ENCODE data around the gene MTR. TPM values are rescaled to one million over a fixed set of nuclear protein-coding genes. Genes with fewer than 3 reads are reported as not detected.

MTR gene
- total RNA-seq, 6 experiments from 2014 or later: 34.0 to 39.2 (median 36.0) TPM

DNA sequence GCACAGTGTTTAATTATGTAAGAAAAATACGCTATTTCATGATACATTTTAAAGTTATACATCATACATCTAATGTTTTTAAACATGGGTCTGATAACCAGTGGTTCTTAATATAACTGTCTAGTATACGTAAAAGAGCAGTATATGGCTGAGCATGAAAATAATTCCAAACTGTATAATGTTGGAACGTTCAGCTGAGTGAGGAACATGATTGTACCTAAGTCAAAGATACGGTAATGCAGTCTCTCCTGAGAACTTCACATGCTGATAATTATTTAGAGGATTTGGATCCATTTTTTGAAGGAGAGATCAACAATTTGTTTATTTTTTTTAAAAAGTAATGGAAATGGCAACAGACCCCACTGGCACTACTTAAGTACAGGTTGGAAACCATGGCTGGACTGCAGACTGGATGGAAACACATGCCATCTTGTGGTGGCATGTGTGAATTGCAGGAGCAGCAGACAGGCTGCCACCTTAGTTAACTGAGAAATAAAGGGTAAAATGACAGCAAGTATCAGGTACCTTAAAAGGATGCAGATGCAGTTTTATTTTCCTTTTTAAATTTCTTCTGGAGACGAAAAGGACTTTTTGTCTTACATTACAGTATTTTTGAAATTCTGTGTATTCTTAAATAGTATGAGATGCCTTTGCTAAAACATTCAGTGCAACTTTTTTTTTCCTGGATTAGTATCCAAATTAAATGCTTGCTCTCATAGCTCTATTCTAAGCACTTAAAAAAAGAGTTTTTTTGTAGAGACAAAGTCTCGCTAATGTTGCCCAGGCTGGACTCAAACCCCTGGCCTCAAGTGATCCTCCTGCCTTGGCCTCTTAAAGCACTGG lies 73.8 kb downstream of the MTR start:
- peak; percentile 52 for DNase-seq
- Mint-ChIP-seq H3K36me3 (ENCODE audit: low read depth) (peaks cover 8% of the 10 kb centered on the region; the same call in 1 of the 2 replicates), H3K9me3 (no peaks in the 10 kb centered on the region), H3K27ac (no peak overlapping the region), H3K4me3 (no peak overlapping the region), H3K27me3 (ENCODE audit: insufficient read depth) (no peaks in the 10 kb centered on the region; the same call in 1 of the 2 replicates), H3K4me1 (ENCODE audit: low read depth) (no peaks in the 10 kb centered on the region)
- TF ChIP-seq, protein P1, sequence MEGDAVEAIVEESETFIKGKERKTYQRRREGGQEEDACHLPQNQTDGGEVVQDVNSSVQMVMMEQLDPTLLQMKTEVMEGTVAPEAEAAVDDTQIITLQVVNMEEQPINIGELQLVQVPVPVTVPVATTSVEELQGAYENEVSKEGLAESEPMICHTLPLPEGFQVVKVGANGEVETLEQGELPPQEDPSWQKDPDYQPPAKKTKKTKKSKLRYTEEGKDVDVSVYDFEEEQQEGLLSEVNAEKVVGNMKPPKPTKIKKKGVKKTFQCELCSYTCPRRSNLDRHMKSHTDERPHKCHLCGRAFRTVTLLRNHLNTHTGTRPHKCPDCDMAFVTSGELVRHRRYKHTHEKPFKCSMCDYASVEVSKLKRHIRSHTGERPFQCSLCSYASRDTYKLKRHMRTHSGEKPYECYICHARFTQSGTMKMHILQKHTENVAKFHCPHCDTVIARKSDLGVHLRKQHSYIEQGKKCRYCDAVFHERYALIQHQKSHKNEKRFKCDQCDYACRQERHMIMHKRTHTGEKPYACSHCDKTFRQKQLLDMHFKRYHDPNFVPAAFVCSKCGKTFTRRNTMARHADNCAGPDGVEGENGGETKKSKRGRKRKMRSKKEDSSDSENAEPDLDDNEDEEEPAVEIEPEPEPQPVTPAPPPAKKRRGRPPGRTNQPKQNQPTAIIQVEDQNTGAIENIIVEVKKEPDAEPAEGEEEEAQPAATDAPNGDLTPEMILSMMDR (IDR thresholded peaks at IDR 0.05): peak; percentile 99

- Mint-ChIP-seq H3K4me3 (no peak overlapping the region), H3K27me3 (ENCODE audit: insufficient read depth) (no peaks in the 10 kb centered on the region; the same call in 1 of the 2 replicates), H3K27ac (no peak overlapping the region), H3K9me3 (no peaks in the 10 kb centered on the region), H3K36me3 (ENCODE audit: low read depth) (peaks cover 10% of the 10 kb centered on the region; the same call in 1 of the 2 replicates), H3K4me1 (ENCODE audit: low read depth) (no peaks in the 10 kb centered on the region)
- TF ChIP-seq, protein P1 (IDR thresholded peaks at IDR 0.05): no peak
- no peak for DNase-seq
Observed at GRCh38 chr1:236869911-236870310, 74.8 kb downstream of the MTR start.

DNA sequence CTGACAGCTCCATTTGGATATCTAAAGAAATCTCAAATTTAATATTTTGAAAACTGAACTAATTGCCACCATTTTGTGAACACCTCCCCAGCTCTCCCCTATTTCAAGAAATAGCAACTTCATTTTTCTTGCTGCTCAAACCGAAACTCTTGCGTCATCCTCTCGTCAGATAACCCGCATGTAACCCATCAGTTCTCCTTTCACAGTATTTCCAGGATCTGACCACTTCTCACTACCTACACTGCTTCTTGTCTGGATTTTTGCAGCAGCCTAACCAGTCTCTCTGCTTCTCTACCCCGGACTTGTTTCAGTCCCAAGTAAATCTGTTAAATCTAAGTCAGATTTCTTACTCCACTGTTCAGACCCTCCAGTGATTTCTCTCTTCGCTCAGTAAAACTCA lies 75.6 kb downstream of the MTR start:
- no peak for DNase-seq
- Mint-ChIP-seq H3K9me3 (no peaks in the 10 kb centered on the region), H3K36me3 (ENCODE audit: low read depth) (peaks cover 10% of the 10 kb centered on the region; the same call in 1 of the 2 replicates)

GRCh38 chr1:236872075-236872666 lies 77.1 kb downstream of the MTR start:
- no peak for DNase-seq
- TF ChIP-seq, protein P1 (IDR thresholded peaks at IDR 0.05): no peak
- Mint-ChIP-seq H3K36me3 (ENCODE audit: low read depth) (peaks cover 5% of the 10 kb centered on the region; the same call in 1 of the 2 replicates), H3K27me3 (ENCODE audit: insufficient read depth) (no peaks in the 10 kb centered on the region; the same call in 1 of the 2 replicates), H3K27ac (no peak overlapping the region), H3K4me3 (no peak overlapping the region), H3K9me3 (no peaks in the 10 kb centered on the region), H3K4me1 (ENCODE audit: low read depth) (no peaks in the 10 kb centered on the region)

More for the DNA sequence above, 75.6 kb downstream of the MTR start:
- Mint-ChIP-seq H3K27ac (peak overlapping the region; percentile 4; the same call in 1 of the 2 replicates), H3K4me3 (no peak overlapping the region), H3K27me3 (ENCODE audit: insufficient read depth) (no peaks in the 10 kb centered on the region; the same call in 1 of the 2 replicates), H3K4me1 (ENCODE audit: low read depth) (no peaks in the 10 kb centered on the region)
- TF ChIP-seq, protein P1 (IDR thresholded peaks at IDR 0.05): no peak

DNA sequence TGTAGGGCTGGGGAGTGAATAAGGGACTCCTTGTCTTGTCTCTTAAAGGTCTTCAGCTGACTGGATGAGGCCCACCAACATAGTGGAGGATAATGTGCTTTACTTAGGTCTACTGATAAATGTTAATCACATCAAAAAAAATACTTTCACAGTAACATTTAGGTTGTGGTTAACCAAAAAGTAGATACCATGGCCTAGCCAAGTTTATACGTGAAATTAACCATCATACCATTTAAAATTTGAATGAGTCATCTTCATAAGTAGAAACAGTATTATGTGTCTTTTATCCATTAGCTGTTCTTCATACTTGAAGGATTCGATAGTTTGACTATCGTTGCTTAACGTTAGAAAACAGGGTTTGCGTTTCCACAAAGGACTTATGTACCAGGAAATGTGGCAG lies 80.9 kb downstream of the MTR start:
- Mint-ChIP-seq H3K4me1 (ENCODE audit: low read depth) (no peaks in the 10 kb centered on the region), H3K36me3 (ENCODE audit: low read depth) (peaks cover 16% of the 10 kb centered on the region; the same call in 1 of the 2 replicates), H3K4me3 (no peak overlapping the region), H3K9me3 (no peaks in the 10 kb centered on the region), H3K27ac (no peak overlapping the region), H3K27me3 (ENCODE audit: insufficient read depth) (no peaks in the 10 kb centered on the region; the same call in 1 of the 2 replicates)
- TF ChIP-seq, protein P1 (IDR thresholded peaks at IDR 0.05): no peak
- DNase-seq: no peak
